Measurements from ENCODE around the gene PNMA8A.
"Not testable (repeated sequence)": the region's sequence is repeated elsewhere in the genome, so short reads cannot be mapped to it uniquely, and the experiment has no call there.

Gene PNMA8A

GRCh38 chr19:46452186-46452585 is 19.2 kb downstream of the PNMA8A start:
- Histone ChIP-seq H3K4me1 (ENCODE audit: control insufficient read depth, insufficient read depth, low read length) (no peaks in the 10 kb centered on the region), H3K27me3 (ENCODE audit: control insufficient read depth, insufficient read depth, low read length) (no peaks in the 10 kb centered on the region), H3K9ac (ENCODE audit: low read length) (no peak overlapping the region), H3K36me3 (ENCODE audit: control insufficient read depth, insufficient read depth, low read length) (no peaks in the 10 kb centered on the region), H3K4me3 (ENCODE audit: low read length) (no peak overlapping the region), H3K27ac (ENCODE audit: low read depth, low read length) (no peak overlapping the region)

- Histone ChIP-seq H3K27ac (ENCODE audit: low read depth, low read length) (no peak overlapping the region), H3K27me3 (ENCODE audit: control insufficient read depth, insufficient read depth, low read length) (no peaks in the 10 kb centered on the region), H3K4me1 (ENCODE audit: control insufficient read depth, insufficient read depth, low read length) (no peaks in the 10 kb centered on the region), H3K4me3 (ENCODE audit: low read length) (no peak overlapping the region), H3K9ac (ENCODE audit: low read length) (no peak overlapping the region), H3K36me3 (ENCODE audit: control insufficient read depth, insufficient read depth, low read length) (no peaks in the 10 kb centered on the region)
These were observed 20.0 kb downstream of the PNMA8A start for GRCh38 chr19:46451352-46451751.

DNA sequence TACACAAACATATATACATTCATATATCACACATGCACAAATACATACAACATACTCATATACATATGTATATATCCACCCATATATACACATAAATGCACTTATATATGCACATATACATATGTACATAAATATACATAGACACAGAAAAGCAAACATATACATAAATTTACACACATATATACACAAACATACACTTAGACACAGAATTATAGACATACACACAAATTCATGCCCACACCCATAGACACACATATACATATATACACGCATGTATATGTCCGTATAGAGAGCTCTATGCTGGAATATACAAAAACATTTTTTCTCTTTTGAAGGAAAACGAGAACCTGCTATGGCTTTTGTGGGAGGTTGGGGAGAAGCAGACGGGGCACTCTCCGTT is 20.6 kb downstream of the PNMA8A start:
- Histone ChIP-seq H3K36me3 (ENCODE audit: control insufficient read depth, insufficient read depth, low read length) (no peaks in the 10 kb centered on the region), H3K4me1 (ENCODE audit: control insufficient read depth, insufficient read depth, low read length) (no peaks in the 10 kb centered on the region), H3K4me3 (ENCODE audit: low read length) (no peak overlapping the region), H3K9ac (ENCODE audit: low read length) (no peak overlapping the region), H3K27me3 (ENCODE audit: control insufficient read depth, insufficient read depth, low read length) (no peaks in the 10 kb centered on the region), H3K27ac (ENCODE audit: low read depth, low read length) (no peak overlapping the region)

GRCh38 chr19:46449228-46449627 is 22.1 kb downstream of the PNMA8A start:
- H3K9ac ChIP-seq (ENCODE audit: low read length) = no peak overlapping the region
- H3K4me3 ChIP-seq (ENCODE audit: low read length) = no peak overlapping the region
- H3K4me1 ChIP-seq (ENCODE audit: control insufficient read depth, insufficient read depth, low read length) = no peaks in the 10 kb centered on the region
- H3K27ac ChIP-seq (ENCODE audit: low read depth, low read length) = no peak overlapping the region
- H3K36me3 ChIP-seq (ENCODE audit: control insufficient read depth, insufficient read depth, low read length) = no peaks in the 10 kb centered on the region
- H3K27me3 ChIP-seq (ENCODE audit: control insufficient read depth, insufficient read depth, low read length) = no peaks in the 10 kb centered on the region

DNA sequence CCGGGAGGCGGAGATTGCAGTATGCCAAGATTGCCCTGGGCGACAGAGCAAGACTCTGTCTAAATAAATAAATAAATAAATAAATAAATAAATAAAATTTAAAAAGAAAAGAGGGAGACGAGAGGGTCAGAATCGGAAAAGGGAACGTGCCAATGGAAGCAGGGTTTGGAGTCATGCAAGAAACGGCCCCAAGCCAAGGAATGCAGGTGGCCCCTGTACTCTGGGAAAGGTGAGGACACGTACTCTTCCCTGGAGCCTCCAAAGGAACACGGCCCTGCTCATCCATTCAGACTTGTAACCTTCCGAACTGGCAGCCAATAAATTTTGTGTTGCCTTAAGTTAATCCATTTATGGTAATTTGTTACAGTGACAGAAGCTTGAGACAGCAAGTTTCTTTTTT is 22.8 kb downstream of the PNMA8A start:
- Histone ChIP-seq H3K27me3 (ENCODE audit: control insufficient read depth, insufficient read depth, low read length) (no peaks in the 10 kb centered on the region), H3K4me3 (ENCODE audit: low read length) (no peak overlapping the region), H3K9ac (ENCODE audit: low read length) (no peak overlapping the region), H3K4me1 (ENCODE audit: control insufficient read depth, insufficient read depth, low read length) (no peaks in the 10 kb centered on the region), H3K27ac (ENCODE audit: low read depth, low read length) (no peak overlapping the region), H3K36me3 (ENCODE audit: control insufficient read depth, insufficient read depth, low read length) (no peaks in the 10 kb centered on the region)

GRCh38 chr19:46447824-46448223 is 23.5 kb downstream of the PNMA8A start:
- no peaks in the 10 kb centered on the region for H3K27me3 ChIP-seq (ENCODE audit: control insufficient read depth, insufficient read depth, low read length)
- no peak overlapping the region for H3K27ac ChIP-seq (ENCODE audit: low read depth, low read length)
- H3K9ac ChIP-seq (ENCODE audit: low read length) = no peak overlapping the region
- no peak overlapping the region for H3K4me3 ChIP-seq (ENCODE audit: low read length)
- H3K4me1 ChIP-seq (ENCODE audit: control insufficient read depth, insufficient read depth, low read length) = no peaks in the 10 kb centered on the region
- no peaks in the 10 kb centered on the region for H3K36me3 ChIP-seq (ENCODE audit: control insufficient read depth, insufficient read depth, low read length)

- no peak overlapping the region for H3K9ac ChIP-seq (ENCODE audit: low read length)
These were observed 24.4 kb downstream of the PNMA8A start for GRCh38 chr19:46447006-46447405.

GRCh38 chr19:46446021-46446420 is 25.3 kb downstream of the PNMA8A start:
- Histone ChIP-seq H3K27me3 (ENCODE audit: control insufficient read depth, insufficient read depth, low read length) (no peaks in the 10 kb centered on the region), H3K9ac (ENCODE audit: low read length) (no peak overlapping the region), H3K4me3 (ENCODE audit: low read length) (no peak overlapping the region), H3K4me1 (ENCODE audit: control insufficient read depth, insufficient read depth, low read length) (no peaks in the 10 kb centered on the region), H3K27ac (ENCODE audit: low read depth, low read length) (no peak overlapping the region), H3K36me3 (ENCODE audit: control insufficient read depth, insufficient read depth, low read length) (no peaks in the 10 kb centered on the region)

More at GRCh38 chr19:46447006-46447405, 24.4 kb downstream of the PNMA8A start:
- H3K27me3 ChIP-seq (ENCODE audit: control insufficient read depth, insufficient read depth, low read length) = no peaks in the 10 kb centered on the region
- no peaks in the 10 kb centered on the region for H3K36me3 ChIP-seq (ENCODE audit: control insufficient read depth, insufficient read depth, low read length)
- no peak overlapping the region for H3K27ac ChIP-seq (ENCODE audit: low read depth, low read length)
- H3K4me3 ChIP-seq (ENCODE audit: low read length) = no peak overlapping the region
- no peaks in the 10 kb centered on the region for H3K4me1 ChIP-seq (ENCODE audit: control insufficient read depth, insufficient read depth, low read length)

GRCh38 chr19:46442808-46443450 is 28.4 kb downstream of the PNMA8A start:
- Histone ChIP-seq H3K36me3 (ENCODE audit: control insufficient read depth, insufficient read depth, low read length) (no peaks in the 10 kb centered on the region), H3K27me3 (ENCODE audit: control insufficient read depth, insufficient read depth, low read length) (no peaks in the 10 kb centered on the region), H3K4me3 (ENCODE audit: low read length) (no peak overlapping the region), H3K27ac (ENCODE audit: low read depth, low read length) (no peak overlapping the region), H3K4me1 (ENCODE audit: control insufficient read depth, insufficient read depth, low read length) (no peaks in the 10 kb centered on the region), H3K9ac (ENCODE audit: low read length) (no peak overlapping the region)

DNA sequence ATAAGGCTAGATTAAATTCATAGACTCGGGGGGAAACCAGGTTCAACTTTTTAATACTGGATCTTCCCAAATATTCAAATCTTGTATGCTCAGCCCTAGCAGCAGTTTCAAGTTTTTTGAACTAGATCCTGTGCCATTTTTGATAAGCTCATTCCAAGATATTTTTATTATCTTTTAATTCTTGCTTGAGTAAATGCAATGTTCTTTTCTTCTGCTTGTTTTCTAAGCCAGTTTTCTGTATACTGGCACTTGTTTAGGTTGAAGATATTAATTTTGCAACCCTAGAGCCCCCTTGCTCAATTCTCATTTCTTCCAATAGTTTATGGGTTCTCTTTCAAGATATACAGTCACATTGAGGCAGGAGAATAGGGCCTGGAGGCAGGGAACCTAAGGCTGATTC is 29.5 kb downstream of the PNMA8A start:
- no peaks in the 10 kb centered on the region for H3K27me3 ChIP-seq (ENCODE audit: control insufficient read depth, insufficient read depth, low read length)
- H3K27ac ChIP-seq (ENCODE audit: low read depth, low read length) = no peak overlapping the region

GRCh38 chr19:46435689-46436088 is 35.7 kb downstream of the PNMA8A start:
- not testable (repeated sequence) for H3K4me1 ChIP-seq (ENCODE audit: control insufficient read depth, insufficient read depth, low read length); H3K27me3 ChIP-seq (ENCODE audit: control insufficient read depth, insufficient read depth, low read length); H3K9ac ChIP-seq (ENCODE audit: low read length); H3K4me3 ChIP-seq (ENCODE audit: low read length); H3K27ac ChIP-seq (ENCODE audit: low read depth, low read length); H3K36me3 ChIP-seq (ENCODE audit: control insufficient read depth, insufficient read depth, low read length)

More for the DNA sequence above, 29.5 kb downstream of the PNMA8A start:
- no peak overlapping the region for H3K4me3 ChIP-seq (ENCODE audit: low read length)
- no peak overlapping the region for H3K9ac ChIP-seq (ENCODE audit: low read length)
- H3K4me1 ChIP-seq (ENCODE audit: control insufficient read depth, insufficient read depth, low read length) = no peaks in the 10 kb centered on the region
- no peaks in the 10 kb centered on the region for H3K36me3 ChIP-seq (ENCODE audit: control insufficient read depth, insufficient read depth, low read length)

- Histone ChIP-seq H3K27ac (ENCODE audit: low read depth, low read length) (no peak overlapping the region), H3K9ac (ENCODE audit: low read length) (no peak overlapping the region), H3K27me3 (ENCODE audit: control insufficient read depth, insufficient read depth, low read length) (no peaks in the 10 kb centered on the region), H3K36me3 (ENCODE audit: control insufficient read depth, insufficient read depth, low read length) (no peaks in the 10 kb centered on the region), H3K4me3 (ENCODE audit: low read length) (no peak overlapping the region), H3K4me1 (ENCODE audit: control insufficient read depth, insufficient read depth, low read length) (no peaks in the 10 kb centered on the region)
These were observed 36.4 kb downstream of the PNMA8A start for GRCh38 chr19:46435009-46435408.

GRCh38 chr19:46433470-46433869 is 37.9 kb downstream of the PNMA8A start:
- not testable (repeated sequence) for H3K4me1 ChIP-seq (ENCODE audit: control insufficient read depth, insufficient read depth, low read length); H3K9ac ChIP-seq (ENCODE audit: low read length); H3K4me3 ChIP-seq (ENCODE audit: low read length); H3K27ac ChIP-seq (ENCODE audit: low read depth, low read length); H3K36me3 ChIP-seq (ENCODE audit: control insufficient read depth, insufficient read depth, low read length); H3K27me3 ChIP-seq (ENCODE audit: control insufficient read depth, insufficient read depth, low read length)

Data from rectal smooth muscle tissue (tissue), 1 donor.